HL-60 (cell line): ENCODE data around the gene LRRC8C.

Source experiments
- DNase-seq, 2 experiments: peaks; one replicate each; pipeline ENCODE4 v3.0.0-alpha.2; 2010 to 2020; ENCODE audit warnings: low read depth in 1 of 2, low spot score in 1 of 2
- H3K27ac ChIP-seq: fragments of 250-450 bp; sonication (Bioruptor Pico); replicated peaks from 2 replicates; pipeline ENCODE4 v1.5.1; 2020; ENCODE audit warnings: mild to moderate bottlenecking, moderate library complexity
- H3K27me3 ChIP-seq: fragments of 250-450 bp; sonication (Bioruptor Pico); 2 replicates; pipeline ENCODE4 v1.5.1; 2021; ENCODE audit warnings: mild to moderate bottlenecking, moderate library complexity; ENCODE audit not compliant: insufficient read depth, poor library complexity, severe bottlenecking
- H3K4me3 ChIP-seq: replicated peaks from 2 replicates; pipeline ENCODE4 v1.5.1; 2011; ENCODE audit warnings: mild to moderate bottlenecking, control low read depth, low read length; ENCODE audit not compliant: insufficient read depth
- GABPA ChIP-seq: IDR thresholded peaks from 2 replicates; pipeline ENCODE4 v1.6.1; 2012; ENCODE audit warnings: low read depth
- POLR2AphosphoS5 ChIP-seq: IDR thresholded peaks from 2 replicates; pipeline ENCODE4 v1.6.1; 2012; ENCODE audit warnings: low read depth
- REST ChIP-seq: IDR thresholded peaks from 2 replicates; pipeline ENCODE4 v1.6.1; 2012; ENCODE audit warnings: low read depth; ENCODE audit not compliant: insufficient replicate concordance
- SPI1 ChIP-seq: IDR thresholded peaks from 2 replicates; pipeline ENCODE4 v1.6.1; 2012; ENCODE audit warnings: low read depth, mild to moderate bottlenecking, borderline replicate concordance
- TF ChIP-seq, protein P1 (sequence below): IDR thresholded peaks from one replicate; pipeline ENCODE4 v1.5.1; 2011; ENCODE audit warnings: low read length, control low read depth, inconsistent platforms; ENCODE audit not compliant: insufficient read depth

LRRC8C gene

DNA sequence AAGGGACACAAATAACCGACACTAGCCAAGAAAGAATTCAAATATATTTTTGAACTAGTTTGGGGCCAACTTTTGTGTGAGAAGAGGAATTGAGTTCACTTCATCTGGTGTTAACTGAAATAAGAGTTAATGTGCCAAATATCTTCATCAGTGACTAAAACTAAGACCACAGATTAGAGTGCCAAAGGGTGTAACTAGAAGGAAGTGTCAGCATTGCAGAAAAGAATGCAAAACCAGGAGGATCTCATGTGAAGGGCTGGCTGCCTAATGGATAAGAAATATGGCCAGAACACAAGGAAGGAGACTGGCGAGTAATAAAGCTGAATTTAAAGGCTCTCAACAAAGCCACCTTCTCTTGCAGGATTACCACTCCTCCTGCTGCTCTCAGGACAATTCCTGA is 126.1 kb downstream of the LRRC8C start:
- no peak overlapping the region for H3K4me3 ChIP-seq

GRCh38 chr1:89760496-89760895 is 127.6 kb downstream of the LRRC8C start:
- peak in 1 of 2 experiments; percentile 26 for DNase-seq
- TF ChIP-seq POLR2AphosphoS5: no peak
- TF ChIP-seq SPI1: peak; percentile 86
- TF ChIP-seq GABPA: no peak
- TF ChIP-seq, protein P1, sequence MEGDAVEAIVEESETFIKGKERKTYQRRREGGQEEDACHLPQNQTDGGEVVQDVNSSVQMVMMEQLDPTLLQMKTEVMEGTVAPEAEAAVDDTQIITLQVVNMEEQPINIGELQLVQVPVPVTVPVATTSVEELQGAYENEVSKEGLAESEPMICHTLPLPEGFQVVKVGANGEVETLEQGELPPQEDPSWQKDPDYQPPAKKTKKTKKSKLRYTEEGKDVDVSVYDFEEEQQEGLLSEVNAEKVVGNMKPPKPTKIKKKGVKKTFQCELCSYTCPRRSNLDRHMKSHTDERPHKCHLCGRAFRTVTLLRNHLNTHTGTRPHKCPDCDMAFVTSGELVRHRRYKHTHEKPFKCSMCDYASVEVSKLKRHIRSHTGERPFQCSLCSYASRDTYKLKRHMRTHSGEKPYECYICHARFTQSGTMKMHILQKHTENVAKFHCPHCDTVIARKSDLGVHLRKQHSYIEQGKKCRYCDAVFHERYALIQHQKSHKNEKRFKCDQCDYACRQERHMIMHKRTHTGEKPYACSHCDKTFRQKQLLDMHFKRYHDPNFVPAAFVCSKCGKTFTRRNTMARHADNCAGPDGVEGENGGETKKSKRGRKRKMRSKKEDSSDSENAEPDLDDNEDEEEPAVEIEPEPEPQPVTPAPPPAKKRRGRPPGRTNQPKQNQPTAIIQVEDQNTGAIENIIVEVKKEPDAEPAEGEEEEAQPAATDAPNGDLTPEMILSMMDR: no peak
- TF ChIP-seq REST: no peak
- Histone ChIP-seq H3K27me3 (no peaks in the 10 kb centered on the region), H3K27ac (0 out of 2 replicates have a peak overlapping the region, but pooled peaks have one; percentile 1), H3K4me3 (no peak overlapping the region)

More for the DNA sequence above, 126.1 kb downstream of the LRRC8C start:
- Histone ChIP-seq H3K27ac (peak overlapping the region; percentile 48), H3K27me3 (no peaks in the 10 kb centered on the region)
- DNase-seq: no peak
- TF ChIP-seq GABPA (no peak), REST (no peak), SPI1 (no peak), POLR2AphosphoS5 (no peak)
- TF ChIP-seq, protein P1: no peak

GRCh38 chr1:89761338-89761737 is 128.4 kb downstream of the LRRC8C start:
- Histone ChIP-seq H3K27me3 (no peaks in the 10 kb centered on the region), H3K27ac (no peak overlapping the region), H3K4me3 (no peak overlapping the region)
- no peak for DNase-seq
- no peak for TF ChIP-seq SPI1
- TF ChIP-seq GABPA: no peak

GRCh38 chr1:89761901-89762300 is 129.0 kb downstream of the LRRC8C start:
- Histone ChIP-seq H3K4me3 (no peak overlapping the region), H3K27ac (no peak overlapping the region), H3K27me3 (no peaks in the 10 kb centered on the region)
- TF ChIP-seq REST (no peak), SPI1 (no peak), POLR2AphosphoS5 (no peak), GABPA (no peak)
- TF ChIP-seq, protein P1: no peak
- no peak for DNase-seq
